HepG2 (cell line): Measurements from ENCODE around the gene FXYD6. TPM values are rescaled to one million over a fixed set of nuclear protein-coding genes. Genes with fewer than 3 reads are reported as not detected.

Experiments
- ATAC-seq: fragments of 200-7000 bp; cut with Tn5 transposase; 3 replicates; pipeline ENCODE4 v1.9.1; 2020; ENCODE audit warnings: mild to moderate bottlenecking, moderate library complexity
- BruUV-seq: library from RNA; stranded (reverse); fragments of 400-500 nt; replicated peaks from 2 replicates; lab custom pipeline; 2021; lab: Mats Ljungman, UMichigan
- CTCF ChIA-PET: fragments of 300-600 bp; formaldehyde crosslinking; extraction: SDS; loops from one replicate; lab custom pipeline; 2021; ENCODE audit warnings: low total read pairs, inconsistent platforms, low intra/inter-chr PET ratio; lab: Yijun Ruan, JAX
- POLR2A ChIA-PET: fragments of 350-600 bp; sonication (Branson Sonifier 250); formaldehyde crosslinking; loops from one replicate; lab custom pipeline; 2020; ENCODE audit warnings: antibody characterized with exemption, inconsistent platforms; lab: Yijun Ruan, JAX
- DNase-seq: peaks from one replicate; pipeline ENCODE4 v3.0.0-alpha.2; 2015; ENCODE audit warnings: low spot score
- FAIRE-seq: peaks from 3 replicates; lab custom pipeline; 2011; peaks lifted over from hg19 to GRCh38; lab: Jason Lieb, UNC
- H2AFZ ChIP-seq: one replicate; pipeline ENCODE4 v1.6.1; 2011; ENCODE audit warnings: low read length, inconsistent platforms
- H3K27ac ChIP-seq: fragments of 300-600 bp; 3 replicates; pipeline ENCODE4 v1.8.0; 2011; ENCODE audit warnings: mixed run types, mild to moderate bottlenecking, mixed read lengths, low read length, inconsistent platforms; ENCODE audit not compliant: insufficient read depth; ENCODE audit errors: extremely low read length
- H3K27me3 ChIP-seq, 2 experiments: fragments of 200-600 bp in 1 of 2; 2 replicates in 1 of 2; 3 replicates in 1 of 2; pipeline versions ENCODE4 v1.6.0 to v1.8.0; 2011; ENCODE audit warnings: low read length in 2 of 2, mild to moderate bottlenecking in 2 of 2, moderate library complexity in 2 of 2, inconsistent platforms in 1 of 2; ENCODE audit not compliant: insufficient read depth in 2 of 2, control insufficient read depth in 1 of 2
- H3K36me3 ChIP-seq, 2 experiments: fragments of 200-600 bp in 1 of 2; replicated peaks in 1 of 2; 2 replicates in 1 of 2; 3 replicates in 1 of 2; pipeline versions ENCODE4 v1.5.1 to v1.8.0; 2011; ENCODE audit warnings: low read length in 2 of 2, inconsistent platforms in 1 of 2; ENCODE audit not compliant: insufficient read depth in 2 of 2, control insufficient read depth in 1 of 2
- H3K4me1 ChIP-seq: 2 replicates; pipeline ENCODE4 v1.5.1; 2012; ENCODE audit warnings: low read length, inconsistent platforms; ENCODE audit not compliant: insufficient read depth
- H3K4me2 ChIP-seq: 2 replicates; pipeline ENCODE4 v1.6.0; 2011; ENCODE audit warnings: low read depth, low read length, inconsistent platforms
- H3K4me3 ChIP-seq, 3 experiments: fragments of 200-600 bp in 1 of 3; sonication (generic), shearing (Covaris generic) in 1 of 3; replicated peaks in 1 of 3; 2 replicates each; pipeline ENCODE4 v1.5.1; 2011 to 2016; ENCODE audit warnings: low read length in 3 of 3, inconsistent platforms in 2 of 3, low read depth in 2 of 3, mild to moderate bottlenecking in 2 of 3, control low read depth in 1 of 3, mixed read lengths in 1 of 3; ENCODE audit not compliant: insufficient read depth in 1 of 3
- H3K79me2 ChIP-seq: one replicate; pipeline ENCODE4 v1.6.1; 2011; ENCODE audit warnings: low read length, inconsistent platforms; ENCODE audit not compliant: insufficient read depth
- H3K9ac ChIP-seq: 2 replicates; pipeline ENCODE4 v1.6.0; 2011; ENCODE audit warnings: mild to moderate bottlenecking, low read depth, low read length, inconsistent platforms; ENCODE audit not compliant: insufficient read depth
- H3K9me3 ChIP-seq: 2 replicates; pipeline ENCODE4 v1.5.1; 2012; ENCODE audit warnings: mild to moderate bottlenecking, low read length
- H4K20me1 ChIP-seq: 2 replicates; pipeline ENCODE4 v1.6.0; 2011; ENCODE audit warnings: inconsistent platforms, mild to moderate bottlenecking, low read length, moderate library complexity; ENCODE audit not compliant: insufficient read depth
- BCL6 ChIP-seq: IDR thresholded peaks from 2 replicates; pipeline ENCODE4 v1.6.1; 2016; ENCODE audit warnings: missing genetic modification reagents, missing compliant biosample characterization
- CREB1 ChIP-seq, 2 experiments: fragments of 450-650 bp in 1 of 2; IDR thresholded peaks; 2 replicates each; pipeline ENCODE4 v1.6.1; 2016 to 2017; ENCODE audit warnings: control low read depth in 1 of 2, mild to moderate bottlenecking in 1 of 2, missing compliant biosample characterization in 1 of 2, missing genetic modification characterization in 1 of 2
- HNRNPH1 ChIP-seq: fragments of 200-400 bp; formaldehyde crosslinking; optimal IDR thresholded peaks from 2 replicates; pipeline ENCODE3; 2017; ENCODE audit warnings: mild to moderate bottlenecking, low read depth, low read length
- KLF11 ChIP-seq: IDR thresholded peaks from 2 replicates; pipeline ENCODE4 v1.6.1; 2016; ENCODE audit warnings: missing compliant biosample characterization
- NFKBIZ ChIP-seq: IDR thresholded peaks from 2 replicates; pipeline ENCODE4 v1.6.1; 2018; ENCODE audit warnings: missing genetic modification reagents, missing compliant biosample characterization
- NFRKB ChIP-seq: fragments of 450-650 bp; IDR thresholded peaks from 2 replicates; pipeline ENCODE4 v1.6.1; 2017
- SETDB1 ChIP-seq: sonication (generic); formaldehyde crosslinking; IDR thresholded peaks from 2 replicates; pipeline ENCODE4 v1.5.1; 2020; ENCODE audit warnings: missing genetic modification reagents, mild to moderate bottlenecking, borderline replicate concordance
- SRF ChIP-seq: IDR thresholded peaks from 2 replicates; pipeline ENCODE4 v1.6.1; 2011; ENCODE audit warnings: mild to moderate bottlenecking, low read depth, low read length, moderate library complexity
- ZBTB1 ChIP-seq: sonication (generic); formaldehyde crosslinking; IDR thresholded peaks from 2 replicates; pipeline ENCODE4 v1.4.0; 2020; ENCODE audit warnings: missing genetic modification reagents, borderline replicate concordance
- ZNF496 ChIP-seq: sonication (generic); formaldehyde crosslinking; IDR thresholded peaks from 2 replicates; pipeline ENCODE4 v1.8.1; 2023; ENCODE audit warnings: mild to moderate bottlenecking, moderate library complexity, missing genetic modification reagents; ENCODE audit not compliant: insufficient replicate concordance
- ZNF83 ChIP-seq: sonication (generic); formaldehyde crosslinking; IDR thresholded peaks from 2 replicates; pipeline ENCODE4 v1.4.0; 2020; ENCODE audit warnings: missing genetic modification reagents, mild to moderate bottlenecking, borderline replicate concordance
- WGBS: methylation state at CpG from one replicate; pipeline ENCODE4 v1.1.6; 2017; ENCODE audit warnings: low lambda C conversion rate; 5-methylcytosine and 5-hydroxymethylcytosine counted together
- in situ Hi-C: cut with HindIII; loops from 2 replicates; pipeline ENCODE4 v1.10.0; 2017; ENCODE audit warnings: low pct_unique_long_range_greater_than_20kb; ENCODE audit not compliant: extremely low pct_ligation_motif_present
- intact Hi-C: fragments of 100-400 bp; cut with micrococcal nuclease; formaldehyde crosslinking; loops from one replicate; pipeline ENCODE4 v1.10.0; 2022; ENCODE audit not compliant: unreplicated experiment
- polyA plus RNA-seq, 8 experiments: library from polyadenylated mRNA; depleted of rRNA in 3 of 8; stranded (reverse) in 7 of 8; unstranded in 1 of 8; fragments of >200 nt; fragmentation: Illumina TruSeq in 4 of 8; extraction: Trizol in 4 of 8; gene quantifications; 2 replicates each; pipeline versions ENCODE4 v1.2.1 to v1.2.3, GENCODE V29; 2011 to 2016; ENCODE audit warnings: low read depth in 4 of 8, missing spikeins in 1 of 8, mixed read lengths in 1 of 8; ENCODE audit not compliant: insufficient read depth in 1 of 8
- total RNA-seq, 5 experiments: library from RNA; depleted of rRNA; stranded (reverse); fragments of >200 nt; fragmentation: Illumina TruSeq; extraction: Trizol; gene quantifications; 2 replicates each; pipeline ENCODE4 v1.2.3, GENCODE V29; 2016; ENCODE audit warnings: low read depth in 1 of 5
- TF ChIP-seq, protein P1 (sequence below): sonication (generic); formaldehyde crosslinking; IDR thresholded peaks from 2 replicates; pipeline ENCODE4 v1.4.0; 2020; ENCODE audit warnings: mild to moderate bottlenecking, missing genetic modification reagents

The FXYD6 gene
- total and polyA plus RNA-seq, 2 of the 13 experiments (the other 11 are each of a cell fraction or from before 2014, with no cell fraction given), result not detected

DNA sequence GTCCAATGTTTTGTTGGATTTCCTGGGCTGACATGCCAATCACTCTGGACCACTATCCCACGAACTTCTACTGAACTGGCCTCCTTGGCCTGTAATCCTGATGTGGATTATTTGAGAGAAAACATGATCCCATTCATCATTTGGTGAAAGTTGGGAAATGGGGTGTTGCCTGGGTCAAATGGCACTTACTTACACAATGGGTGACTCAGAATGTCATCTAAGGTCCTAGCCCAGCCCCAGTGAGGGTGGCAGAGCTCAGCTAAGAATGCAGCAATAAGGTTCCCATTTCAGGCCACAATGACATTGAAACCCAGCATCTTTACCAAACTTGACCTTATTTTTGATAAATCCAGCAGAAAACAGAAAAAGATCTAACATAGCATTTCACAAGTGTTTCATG lies 71.4 kb downstream of the FXYD6 start:
- H3K4me3 ChIP-seq, result no peak overlapping the region
- no peak for FAIRE-seq
- no peak overlapping the region for H3K4me2 ChIP-seq
- H3K9me3 ChIP-seq, result no peaks in the 10 kb centered on the region
- no TSS peak for BruUV-seq
- DNase-seq, result no peak
- H3K36me3 ChIP-seq, result no peaks in the 10 kb centered on the region
- no peak overlapping the region for H3K9ac ChIP-seq
- H4K20me1 ChIP-seq, result no peaks in the 10 kb centered on the region
- TF ChIP-seq ZNF496 (CRISPR knock-in tag), result no peak
- no peak for TF ChIP-seq ZBTB1 (CRISPR knock-in tag)
- no peak for TF ChIP-seq SRF
- TF ChIP-seq, protein P1, sequence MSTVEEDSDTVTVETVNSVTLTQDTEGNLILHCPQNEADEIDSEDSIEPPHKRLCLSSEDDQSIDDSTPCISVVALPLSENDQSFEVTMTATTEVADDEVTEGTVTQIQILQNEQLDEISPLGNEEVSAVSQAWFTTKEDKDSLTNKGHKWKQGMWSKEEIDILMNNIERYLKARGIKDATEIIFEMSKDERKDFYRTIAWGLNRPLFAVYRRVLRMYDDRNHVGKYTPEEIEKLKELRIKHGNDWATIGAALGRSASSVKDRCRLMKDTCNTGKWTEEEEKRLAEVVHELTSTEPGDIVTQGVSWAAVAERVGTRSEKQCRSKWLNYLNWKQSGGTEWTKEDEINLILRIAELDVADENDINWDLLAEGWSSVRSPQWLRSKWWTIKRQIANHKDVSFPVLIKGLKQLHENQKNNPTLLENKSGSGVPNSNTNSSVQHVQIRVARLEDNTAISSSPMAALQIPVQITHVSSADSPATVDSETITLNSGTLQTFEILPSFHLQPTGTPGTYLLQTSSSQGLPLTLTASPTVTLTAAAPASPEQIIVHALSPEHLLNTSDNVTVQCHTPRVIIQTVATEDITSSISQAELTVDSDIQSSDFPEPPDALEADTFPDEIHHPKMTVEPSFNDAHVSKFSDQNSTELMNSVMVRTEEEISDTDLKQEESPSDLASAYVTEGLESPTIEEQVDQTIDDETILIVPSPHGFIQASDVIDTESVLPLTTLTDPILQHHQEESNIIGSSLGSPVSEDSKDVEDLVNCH (CRISPR knock-in tag), result no peak
- no peak for TF ChIP-seq SETDB1
- no peak for TF ChIP-seq HNRNPH1
- no peak for TF ChIP-seq KLF11 (CRISPR knock-in tag)
- TF ChIP-seq BCL6 (CRISPR knock-in tag), result no peak
- no peak for TF ChIP-seq NFRKB
- TF ChIP-seq NFKBIZ (CRISPR knock-in tag), result no peak
- TF ChIP-seq ZNF83 (CRISPR knock-in tag), result no peak
- TF ChIP-seq CREB1 (IDR thresholded peaks at IDR 0.05), result no peak
- TF ChIP-seq CREB1 (CRISPR knock-in tag; IDR thresholded peaks at IDR 0.05), result no peak
- TF ChIP-seq, all 625 proteins: peak for 0
- intact Hi-C loops (no loop called here), in situ Hi-C loops (loop anchor here (5.0 kb wide), 1 partner anchor 363 kb away; no protein-coding TSS in a partner anchor)
- 0% methylated on average over 1 of the region's 1 CpG for WGBS
- Histone ChIP-seq H3K4me1 (peaks cover 2% of the 10 kb centered on the region), H3K27ac (no peak overlapping the region), H2AFZ (no peak overlapping the region), H3K27me3 (no peaks in the 10 kb centered on the region; a peak in 1 of 5 replicates), H3K79me2 (no peaks in the 10 kb centered on the region)
- ChIA-PET POLR2A (no interaction called here), CTCF (interaction anchor here (1.8 kb wide), 1 partner anchor 13 kb away, joined by 8 read pairs; no protein-coding TSS in a partner anchor)
- no peak for ATAC-seq
